Kasumi-1 (cell line): ENCODE measurements around the gene ZNF184.

ENCODE experiments used
- DNase-seq, 2 experiments: peaks; one replicate each; lab custom pipeline; 2025; lab: John Stamatoyannopoulos, UW

The ZNF184 gene

GRCh38 chr6:27479319-27480182, 6.6 kb upstream of the ZNF184 start:
- peak; percentile 90 to 92 for DNase-seq

- DNase-seq: peak; percentile 79 to 86
These were observed 5.9 kb upstream of the ZNF184 start for GRCh38 chr6:27478706-27479318.

GRCh38 chr6:27478141-27478705, 5.3 kb upstream of the ZNF184 start:
- peak; percentile 32 to 36 for DNase-seq

- peak in 1 of 2 experiments; percentile 7 for DNase-seq
These were observed 4.6 kb upstream of the ZNF184 start for GRCh38 chr6:27477318-27478013.

- DNase-seq: no peak
These were observed 3.2 kb upstream of the ZNF184 start for GRCh38 chr6:27476090-27476489.

- no peak for DNase-seq
These were observed 1.8 kb upstream of the ZNF184 start for GRCh38 chr6:27474672-27475071.

GRCh38 chr6:27474172-27474465, 1.2 kb upstream of the ZNF184 start:
- no peak for DNase-seq

- peak; percentile 73 for DNase-seq
These were observed 706 bp downstream of the ZNF184 start for GRCh38 chr6:27472182-27472616.

GRCh38 chr6:27471365-27472115, 1.4 kb downstream of the ZNF184 start:
- DNase-seq: peak in 1 of 2 experiments; percentile 25

- DNase-seq: no peak
These were observed 2.9 kb downstream of the ZNF184 start for GRCh38 chr6:27470023-27470422.

GRCh38 chr6:27468334-27468733, 4.6 kb downstream of the ZNF184 start:
- DNase-seq: no peak

GRCh38 chr6:27452496-27452897, 20.4 kb downstream of the ZNF184 start:
- no peak for DNase-seq

GRCh38 chr6:27451660-27452390, 21.1 kb downstream of the ZNF184 start:
- no peak for DNase-seq

- DNase-seq: no peak
These were observed 24.4 kb downstream of the ZNF184 start for GRCh38 chr6:27448456-27448855.

- no peak for DNase-seq
These were observed 30.0 kb downstream of the ZNF184 start for GRCh38 chr6:27442932-27443331.

- no peak for DNase-seq
These were observed 31.9 kb downstream of the ZNF184 start for GRCh38 chr6:27441001-27441400.

- no peak for DNase-seq
These were observed 33.5 kb downstream of the ZNF184 start for GRCh38 chr6:27439371-27439770.

- DNase-seq: no peak
These were observed 39.2 kb downstream of the ZNF184 start for GRCh38 chr6:27433714-27434113.

- DNase-seq: no peak
These were observed 43.9 kb downstream of the ZNF184 start for GRCh38 chr6:27428966-27429365.

GRCh38 chr6:27428502-27428901, 44.4 kb downstream of the ZNF184 start:
- no peak for DNase-seq

- DNase-seq: no peak
These were observed 46.8 kb downstream of the ZNF184 start for GRCh38 chr6:27426045-27426620.
